HG02938 (cell line): ENCODE measurements around the gene TST.

Experiments used
- ATAC-seq: cut with Tn5 transposase; IDR thresholded peaks from one replicate; pipeline ENCODE4 v1.9.1; 2021; ENCODE audit warnings: mild to moderate bottlenecking, moderate library complexity; ENCODE audit not compliant: unreplicated experiment

Gene TST

GRCh38 chr22:37054056-37054395, 34.8 kb upstream of the TST start:
- no peak for ATAC-seq

DNA sequence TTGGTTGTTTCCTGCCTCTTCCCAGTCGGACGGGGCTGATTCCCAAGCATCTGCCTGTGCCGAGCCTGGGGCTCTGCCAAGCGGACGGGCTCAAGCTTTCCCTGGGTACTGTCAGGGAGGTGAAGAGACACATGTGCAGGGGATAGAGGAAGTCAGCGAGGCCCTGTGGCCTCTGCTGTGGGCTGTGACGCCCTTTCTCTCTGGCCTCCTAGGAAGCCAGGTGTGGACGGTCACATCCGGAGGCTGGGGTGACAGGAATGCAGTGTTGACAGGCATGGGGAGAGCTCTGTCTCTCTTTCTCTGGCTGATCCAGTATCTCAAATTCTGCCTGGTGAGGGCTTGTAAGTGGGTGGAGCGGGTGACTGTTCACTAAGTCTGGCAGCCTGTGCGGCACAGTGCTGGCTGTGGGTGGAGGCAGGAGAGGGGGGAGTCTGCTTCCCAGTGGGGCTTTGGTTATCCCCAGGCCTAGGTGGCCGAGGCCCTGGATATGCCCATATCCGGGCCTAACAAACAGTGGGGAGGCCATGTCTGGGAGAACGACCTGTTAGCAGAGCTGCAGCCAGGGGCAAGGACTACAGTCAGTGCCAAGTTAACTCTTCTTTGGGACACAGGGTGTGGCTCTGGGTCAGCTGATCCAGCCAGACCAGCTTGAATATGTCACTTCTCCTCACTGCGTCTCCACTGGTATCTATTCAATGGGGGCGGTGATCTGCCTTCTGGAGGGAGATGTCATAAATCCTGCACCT, 34.2 kb upstream of the TST start:
- ATAC-seq = no peak

DNA sequence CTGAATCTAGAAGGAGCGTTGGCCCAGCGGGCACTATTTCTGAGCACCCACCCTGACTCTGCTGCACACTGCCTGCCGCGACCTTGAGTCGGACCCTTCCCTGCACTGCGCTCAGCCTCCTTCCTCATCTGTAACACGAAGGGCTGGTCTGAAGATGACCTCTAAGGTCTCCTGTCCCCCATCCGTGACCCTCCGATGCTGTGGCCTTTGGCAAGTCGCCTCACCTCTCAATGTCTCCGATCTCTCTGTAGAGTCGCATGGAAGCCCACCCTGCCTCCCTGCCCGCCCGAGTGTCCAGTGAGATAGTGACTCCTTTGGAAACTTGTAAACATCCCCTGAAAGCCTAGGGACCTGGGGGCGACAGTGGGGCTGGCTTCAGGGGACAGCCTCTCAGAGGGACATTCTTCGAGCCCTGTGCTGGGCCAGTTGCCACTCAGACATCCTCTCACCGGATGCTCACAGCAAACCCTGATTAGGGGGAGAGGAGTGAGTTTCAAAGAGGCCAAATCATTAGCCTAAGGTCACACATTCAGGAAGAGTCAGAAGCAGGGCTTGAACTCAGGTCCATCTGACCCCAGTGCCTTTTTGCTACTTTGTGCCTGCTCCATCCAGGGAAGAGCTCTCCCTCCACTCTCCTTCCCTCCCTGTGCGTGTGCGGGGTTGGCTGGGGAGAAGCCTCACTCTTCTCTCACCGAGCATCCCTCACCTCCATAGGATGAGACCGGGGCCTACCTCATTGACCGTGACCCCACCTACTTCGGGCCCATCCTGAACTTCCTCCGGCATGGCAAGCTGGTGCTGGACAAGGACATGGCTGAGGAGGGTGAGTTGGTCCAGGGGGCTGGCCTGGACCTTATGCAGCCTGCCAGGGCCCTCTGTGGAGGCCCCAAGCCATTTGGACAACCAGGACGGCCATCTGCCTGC, 33.4 kb upstream of the TST start:
- no peak for ATAC-seq

DNA sequence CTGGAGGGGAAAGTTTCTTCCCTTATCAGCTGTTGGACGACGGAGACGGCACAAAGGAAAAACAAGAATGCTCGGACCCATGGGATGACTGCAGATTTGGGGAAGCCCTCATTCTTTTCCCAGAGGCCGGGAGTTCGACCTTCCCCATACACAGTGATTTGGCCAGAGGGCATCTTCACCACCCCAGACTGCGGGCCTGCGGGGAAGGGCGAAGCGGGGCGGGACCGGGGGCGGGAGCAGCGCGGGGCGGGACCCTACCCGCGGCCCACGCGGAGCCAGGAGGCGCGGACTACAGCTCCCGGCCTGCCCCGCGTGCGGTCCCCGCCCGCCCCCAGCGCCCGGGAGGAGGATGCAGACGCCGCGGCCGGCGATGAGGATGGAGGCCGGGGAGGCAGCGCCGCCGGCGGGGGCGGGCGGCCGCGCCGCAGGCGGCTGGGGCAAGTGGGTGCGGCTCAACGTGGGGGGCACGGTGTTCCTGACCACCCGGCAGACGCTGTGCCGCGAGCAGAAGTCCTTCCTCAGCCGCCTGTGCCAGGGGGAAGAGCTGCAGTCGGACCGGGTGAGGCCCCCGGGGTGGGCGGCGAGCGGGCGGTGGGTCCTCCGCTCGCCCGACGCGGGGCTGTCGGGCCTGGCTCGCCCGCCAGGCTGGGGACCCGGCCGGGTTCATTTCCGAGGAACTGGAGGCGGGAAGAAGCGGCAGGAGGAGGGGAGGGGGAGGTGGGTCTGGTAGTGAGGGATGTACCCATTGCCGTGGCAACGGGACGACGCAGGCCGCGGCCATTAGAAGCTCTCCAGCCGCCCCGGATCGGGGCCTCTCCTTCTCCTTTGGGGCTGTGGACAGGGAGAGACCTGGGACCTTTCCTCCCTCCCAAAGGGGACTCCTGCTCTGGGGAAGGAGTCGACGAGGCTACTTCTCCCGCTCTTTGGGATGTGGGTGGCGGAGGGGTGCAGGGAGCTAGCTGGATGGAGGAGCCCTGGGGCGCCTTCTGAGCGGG, 32.4 kb upstream of the TST start, which contains the start of gene KCTD17:
Gene KCTD17 (plus strand): TSS at position 352 of the 995 bp plus-strand sequence. CDS start 19 bp downstream, at position 371.
- ATAC-seq = no peak

- no peak for ATAC-seq
Observed at GRCh38 chr22:37050913-37051312, 31.7 kb upstream of the TST start.

- no peak for ATAC-seq
Observed at GRCh38 chr22:37049224-37049623, 30.0 kb upstream of the TST start.

DNA sequence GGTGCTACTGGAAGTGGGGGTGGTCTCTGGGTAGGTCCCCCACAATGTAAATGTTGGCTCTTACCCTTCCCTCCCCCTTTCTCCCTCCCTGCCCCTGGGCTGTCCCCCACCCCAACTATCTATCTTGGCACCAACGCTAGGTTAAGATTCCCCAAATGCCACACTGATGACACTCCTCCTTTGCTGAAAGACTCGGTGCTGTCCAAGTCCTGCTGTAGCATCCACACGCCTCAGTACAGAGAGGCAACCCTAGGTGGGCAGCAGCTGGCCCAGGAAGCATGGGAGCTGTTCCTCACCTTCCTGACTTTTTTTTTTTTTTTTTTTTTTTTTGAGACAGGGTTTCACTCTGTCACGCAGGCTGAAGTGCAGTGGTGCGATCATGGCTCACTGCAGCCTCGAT, 28.9 kb upstream of the TST start:
- no peak for ATAC-seq

- no peak for ATAC-seq
Observed at GRCh38 chr22:37047006-37047405, 27.8 kb upstream of the TST start.

GRCh38 chr22:37046589-37046988, 27.3 kb upstream of the TST start:
- ATAC-seq = no peak

- no peak for ATAC-seq
Observed at GRCh38 chr22:37045958-37046357, 26.7 kb upstream of the TST start.

DNA sequence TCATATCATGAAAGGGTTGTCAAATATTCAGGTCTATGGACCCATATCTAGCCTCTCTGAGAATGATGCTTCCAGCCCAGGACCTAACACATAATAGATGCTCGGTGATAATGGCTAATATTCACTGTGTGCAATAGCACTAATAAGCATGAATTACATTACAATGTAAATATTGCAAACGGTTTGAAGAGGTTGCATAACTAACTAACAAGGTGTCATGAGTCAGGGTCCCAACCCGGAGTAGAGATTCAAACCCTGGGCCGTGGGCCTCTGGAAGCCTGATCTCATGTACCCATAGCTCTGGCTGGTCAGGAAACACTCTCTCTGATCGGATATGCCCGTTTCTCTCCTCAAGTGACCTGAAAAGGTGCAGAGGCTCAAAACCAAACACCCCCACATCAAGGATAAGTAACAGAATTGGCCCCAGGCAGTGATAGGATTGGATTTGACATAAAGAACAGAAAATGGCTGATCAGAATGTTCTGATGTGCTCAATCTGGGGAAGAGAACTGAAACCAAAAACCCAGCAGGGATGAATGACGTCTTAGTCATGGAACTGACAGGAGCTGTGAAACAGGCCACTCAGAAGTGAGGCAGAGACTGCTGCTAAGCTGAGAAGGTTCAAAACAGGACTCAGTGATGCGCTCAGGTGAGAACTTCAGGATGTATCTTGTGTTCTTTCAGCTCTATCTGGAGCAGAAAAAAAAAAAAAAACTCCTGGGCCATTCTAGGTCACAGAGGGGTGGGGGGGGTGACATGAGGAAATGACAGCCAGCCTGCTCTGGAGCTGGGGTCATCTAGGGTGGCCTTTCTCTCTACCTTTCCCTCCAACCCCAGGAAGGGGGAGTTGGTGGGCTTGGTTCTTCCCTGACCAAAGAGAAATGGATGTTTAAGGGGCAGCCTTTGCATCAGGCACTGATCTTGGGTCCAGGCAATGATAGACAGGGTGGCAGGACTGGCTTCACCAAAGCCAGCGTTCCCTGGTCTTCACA, 25.7 kb upstream of the TST start:
- ATAC-seq = no peak

GRCh38 chr22:37043828-37044538, 24.7 kb upstream of the TST start:
- peak; percentile 51 for ATAC-seq

DNA sequence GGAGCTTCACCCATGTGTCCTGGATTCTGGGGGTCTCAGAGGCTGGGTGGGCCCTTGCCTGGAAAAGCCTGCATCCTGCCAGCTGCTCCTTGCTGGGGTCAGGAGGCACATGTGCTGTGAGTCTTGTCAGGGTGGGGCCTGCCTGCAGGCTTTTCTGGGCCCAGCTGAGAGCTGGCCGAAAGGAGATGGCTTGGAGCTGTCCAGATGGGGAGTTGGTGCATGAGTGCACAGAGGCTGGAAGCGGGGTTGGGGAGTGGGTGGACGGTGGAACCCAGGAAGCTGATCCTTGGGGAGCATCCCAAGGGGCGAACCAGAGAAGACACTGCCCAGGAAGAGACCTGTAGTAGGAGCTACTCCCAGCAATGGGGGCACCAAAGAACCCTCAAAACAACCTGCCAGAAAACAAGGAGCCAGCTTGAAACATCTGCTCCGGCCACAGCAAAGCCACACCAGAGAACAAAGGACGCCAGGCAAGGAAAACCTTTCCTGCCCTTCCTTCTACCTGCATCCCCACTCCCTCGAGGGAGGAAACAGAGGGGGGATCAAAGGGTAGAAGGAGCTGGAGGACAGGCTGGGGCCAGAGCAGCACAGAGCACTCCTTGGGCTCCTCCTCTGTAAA, 24.1 kb upstream of the TST start:
- no peak for ATAC-seq

GRCh38 chr22:37039466-37039865, 20.2 kb upstream of the TST start:
- no peak for ATAC-seq

DNA sequence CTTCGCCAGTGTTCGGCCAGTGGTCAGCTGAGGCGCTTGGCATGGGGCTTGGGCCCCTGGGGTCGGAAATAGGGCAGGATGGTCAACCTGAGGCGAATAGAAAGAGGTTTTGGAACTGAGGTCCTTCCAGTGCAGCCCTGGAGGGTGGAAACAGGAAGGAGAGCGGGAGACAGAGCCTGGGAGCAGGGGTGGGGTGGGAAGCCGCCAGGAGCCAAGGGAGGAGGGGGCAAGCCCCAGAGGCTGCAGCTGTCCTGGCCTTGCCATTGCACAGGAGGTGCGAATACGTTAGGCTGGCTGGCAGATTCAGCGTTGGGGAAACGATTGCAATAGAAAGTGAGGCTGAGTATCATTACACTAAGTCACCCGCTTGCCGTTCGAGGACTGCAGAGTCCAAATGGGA, 18.4 kb upstream of the TST start:
- no peak for ATAC-seq

DNA sequence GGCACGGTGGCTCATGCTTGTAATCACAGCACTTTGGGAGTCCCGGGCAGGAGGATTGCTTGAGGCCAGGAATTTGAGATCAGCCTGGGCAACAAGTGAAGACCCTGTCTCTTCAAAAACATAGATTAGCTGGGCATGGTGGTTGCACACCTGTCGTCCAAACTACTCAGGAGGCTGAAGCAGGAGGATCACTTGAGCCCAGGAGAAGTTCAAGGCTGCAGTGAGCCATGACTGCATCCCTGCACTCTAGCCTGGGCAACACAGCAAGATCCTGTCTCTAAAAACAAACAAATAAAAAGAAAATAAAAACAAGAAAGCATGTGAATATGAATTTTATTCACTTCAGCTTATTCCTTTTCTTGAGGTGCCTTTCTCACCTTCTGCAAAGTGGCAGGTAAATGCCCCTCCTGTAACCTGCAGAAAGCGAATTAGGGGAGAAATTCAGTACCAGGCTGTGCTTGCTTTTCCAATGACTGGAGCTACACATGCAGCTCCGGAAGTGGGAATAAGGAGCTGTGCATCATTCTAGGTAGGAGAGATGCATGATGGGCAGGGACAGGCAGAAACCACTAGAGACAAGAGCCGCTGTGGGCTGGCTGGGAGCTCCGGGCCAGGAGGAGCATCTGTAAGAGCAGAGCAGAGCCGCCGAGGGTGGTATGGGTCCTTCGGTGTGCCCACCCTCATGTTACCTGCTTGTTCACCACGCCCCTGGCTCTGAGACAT, 17.6 kb upstream of the TST start:
- ATAC-seq = no peak

- ATAC-seq = no peak
Observed at GRCh38 chr22:37033605-37034430, 14.6 kb upstream of the TST start.
